HCT116 (cell line): ENCODE measurements around the gene MAPK8IP1.

Source experiments
- ATF3 ChIP-seq: IDR thresholded peaks from 2 replicates; pipeline ENCODE4 v1.6.1; 2012
- CTCF ChIP-seq, 3 experiments: fragments of 200-600 bp in 1 of 3; sonication (generic) in 1 of 3; IDR thresholded peaks in 2 of 3; conservative IDR thresholded peaks in 1 of 3; 2 replicates each; pipeline ENCODE4 v1.5.1; 2012 to 2017; ENCODE audit warnings: low read depth in 2 of 3, low read length in 2 of 3, antibody characterized with exemption in 1 of 3, borderline replicate concordance in 1 of 3, control low read depth in 1 of 3, mild to moderate bottlenecking in 1 of 3, mixed read lengths in 1 of 3, mixed run types in 1 of 3, moderate library complexity in 1 of 3; ENCODE audit not compliant: insufficient read depth in 1 of 3
- EZH2phosphoT487 ChIP-seq: fragments of 200-600 bp; IDR thresholded peaks from 2 replicates; pipeline ENCODE4 v1.6.1; 2018; ENCODE audit warnings: antibody characterized with exemption, borderline replicate concordance
- POLR2A ChIP-seq: IDR thresholded peaks from 2 replicates; pipeline ENCODE4 v1.7.0; 2011; ENCODE audit warnings: borderline replicate concordance; ENCODE audit not compliant: insufficient read depth, insufficient read length; ENCODE audit errors: extremely low read depth
- POLR2AphosphoS5 ChIP-seq: IDR thresholded peaks from 2 replicates; pipeline ENCODE4 v1.6.1; 2011; ENCODE audit warnings: mild to moderate bottlenecking, low read depth, low read length, moderate library complexity
- SRF ChIP-seq: IDR thresholded peaks from 2 replicates; pipeline ENCODE4 v1.6.1; 2012; ENCODE audit warnings: low read depth

GRCh38 chr11:45843158-45843924 is 42.1 kb upstream of the MAPK8IP1 start:
- TF ChIP-seq CTCF (IDR thresholded peaks at IDR 0.05 in 2 of 3, conservative IDR thresholded peaks at IDR 0.05 in 1 of 3; ENCODE audit: borderline replicate concordance in 1 of 3, insufficient read depth in 1 of 3, low read depth in 2 of 3, low read length in 2 of 3) (peak; percentile 70 to 95 (median 93); a peak in 5 of 6 replicates), EZH2phosphoT487 (no peak), ATF3 (no peak), POLR2AphosphoS5 (no peak), POLR2A (no peak), SRF (no peak; the same call in 1 of the 2 replicates)
